Psoas muscle (tissue), 8 donors: Measurements from ENCODE around the gene CYB561D1. TPM values are rescaled to one million over a fixed set of nuclear protein-coding genes. Genes with fewer than 3 reads are reported as not detected.

ENCODE experiments used
- ATAC-seq, 4 donors: fragments of 200-7000 bp; cut with Tn5 transposase; one replicate each; pipeline ENCODE4 v1.9.1; 2020; ENCODE audit warnings: moderate library complexity in 3 of 4, mild to moderate bottlenecking in 2 of 4
- DNase-seq, 2 donors: peaks; one replicate each; pipeline ENCODE4 v3.0.0-alpha.2; 2020
- H3K27ac ChIP-seq: fragments of 200-600 bp; one replicate; pipeline ENCODE4 v1.8.0; 2022
- H3K27me3 ChIP-seq, 3 donors: fragments of 200-600 bp in 1 of 3; one replicate each; pipeline versions ENCODE4 v1.6.1 to v1.8.0; 2013 to 2022; ENCODE audit warnings: low read length in 2 of 3, mild to moderate bottlenecking in 2 of 3, moderate library complexity in 1 of 3; ENCODE audit not compliant: insufficient read depth in 3 of 3
- H3K36me3 ChIP-seq, 2 donors: fragments of 200-600 bp in 1 of 2; one replicate each; pipeline versions ENCODE4 v1.6.1 to v1.8.0; 2013 to 2022; ENCODE audit warnings: low read depth in 1 of 2, mild to moderate bottlenecking in 1 of 2, moderate library complexity in 1 of 2; ENCODE audit not compliant: insufficient read depth in 1 of 2
- H3K4me1 ChIP-seq: fragments of 200-600 bp; one replicate; pipeline ENCODE4 v1.8.0; 2022
- H3K4me3 ChIP-seq: fragments of 200-600 bp; one replicate; pipeline ENCODE4 v1.8.0; 2022; ENCODE audit warnings: mild to moderate bottlenecking
- H3K9me3 ChIP-seq: fragments of 200-600 bp; one replicate; pipeline ENCODE4 v1.8.0; 2022
- WGBS, 3 donors: extraction: QIAGEN DNeasy Blood & Tissue Kit; methylation state at CpG; one replicate each; pipeline versions ENCODE4 v1.1.6 to v1.1.7; 2013; 5-methylcytosine and 5-hydroxymethylcytosine counted together
- intact Hi-C, 2 donors: fragments of 100-400 bp; cut with DNase I; formaldehyde crosslinking; loops; one replicate each; pipeline versions ENCODE4 v1.11.0 to v1.14.2; 2022
- polyA plus RNA-seq, 3 donors: library from polyadenylated mRNA; stranded (reverse); fragments of 200-250 nt; gene quantifications; one replicate each; pipeline ENCODE4 v1.2.3, GENCODE V29; 2013
- total RNA-seq, 4 donors: library from RNA; stranded (reverse); fragmentation: NEBNext Ultra II Directional in 2 of 4; extraction: Animal tissue kit (Norgen Biotek cat#: 25700) in 2 of 4; gene quantifications; one replicate each; pipeline versions ENCODE4 v1.2.1 to v1.2.4, GENCODE V29; 2021 to 2023
- TF ChIP-seq, protein P1 (sequence below): fragments of 200-600 bp; IDR thresholded peaks from one replicate; pipeline ENCODE4 v1.8.0; 2022; ENCODE audit warnings: antibody characterized with exemption
- donor health status: healthy with polysubstance abuse.
- donor health status: DM: no; HTN: no; CAD: no; lungs with moderate emphysema.
- donor health status: Bipolar disorder and iron deficiency.
- donor health status: healthy.
- donor health status: DM: yes; HTN: yes; CAD: no.
- donor health status: DM: no; HTN: no; CAD: no.
- donor health status: DM: no; HTN: no; CAD: no.
- donor health status: DM: yes; HTN: yes; CAD: no.

CYB561D1 gene
- total and polyA plus RNA-seq, 7 donors, result 1.8 to 15.0 (median 3.5) TPM

DNA sequence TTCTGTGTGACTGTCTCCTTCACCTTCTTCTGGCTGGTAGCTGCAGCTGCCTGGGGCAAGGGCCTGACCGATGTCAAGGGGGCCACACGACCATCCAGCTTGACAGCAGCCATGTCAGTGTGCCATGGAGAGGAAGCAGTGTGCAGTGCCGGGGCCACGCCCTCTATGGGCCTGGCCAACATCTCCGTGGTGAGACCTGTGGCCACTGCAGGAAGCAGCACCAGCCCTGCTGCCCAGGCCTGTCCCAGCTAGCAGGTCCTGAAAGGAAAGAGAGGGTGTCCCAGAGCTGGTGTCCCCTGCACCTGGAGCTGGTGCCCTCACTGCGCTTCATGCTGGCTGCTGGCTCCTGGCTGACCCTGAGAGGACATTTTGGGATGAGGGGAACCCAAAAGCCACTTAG is 16.1 kb upstream of the CYB561D1 start:
- peaks cover 65% of the 10 kb centered on the region for H3K4me1 ChIP-seq

DNA sequence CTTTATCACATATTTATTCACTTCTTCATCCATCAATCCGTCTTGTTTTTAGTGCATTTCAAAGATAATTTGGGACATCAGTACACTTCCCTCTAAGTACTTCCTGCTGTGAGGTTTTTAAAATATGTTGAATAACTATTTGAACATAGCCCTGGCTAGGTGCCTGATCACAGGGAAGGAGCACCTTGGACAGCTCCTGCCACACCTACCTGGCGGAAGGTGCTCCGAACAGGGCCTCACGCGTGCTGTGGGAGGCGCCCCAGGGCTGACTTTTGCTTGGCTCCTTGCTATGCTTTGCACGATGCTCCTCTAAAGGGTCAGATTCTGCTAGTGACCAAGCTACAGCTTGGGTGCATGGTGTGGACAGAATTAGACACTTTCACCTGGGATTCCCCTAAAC is 15.1 kb upstream of the CYB561D1 start:
- Histone ChIP-seq H3K27me3 (no peaks in the 10 kb centered on the region), H3K27ac (no peak overlapping the region), H3K9me3 (no peaks in the 10 kb centered on the region), H3K4me3 (no peak overlapping the region), H3K36me3 (peaks cover 0 to 84% of the 10 kb centered on the region in 2 donors), H3K4me1 (peaks cover 61% of the 10 kb centered on the region)
- TF ChIP-seq, protein P1, sequence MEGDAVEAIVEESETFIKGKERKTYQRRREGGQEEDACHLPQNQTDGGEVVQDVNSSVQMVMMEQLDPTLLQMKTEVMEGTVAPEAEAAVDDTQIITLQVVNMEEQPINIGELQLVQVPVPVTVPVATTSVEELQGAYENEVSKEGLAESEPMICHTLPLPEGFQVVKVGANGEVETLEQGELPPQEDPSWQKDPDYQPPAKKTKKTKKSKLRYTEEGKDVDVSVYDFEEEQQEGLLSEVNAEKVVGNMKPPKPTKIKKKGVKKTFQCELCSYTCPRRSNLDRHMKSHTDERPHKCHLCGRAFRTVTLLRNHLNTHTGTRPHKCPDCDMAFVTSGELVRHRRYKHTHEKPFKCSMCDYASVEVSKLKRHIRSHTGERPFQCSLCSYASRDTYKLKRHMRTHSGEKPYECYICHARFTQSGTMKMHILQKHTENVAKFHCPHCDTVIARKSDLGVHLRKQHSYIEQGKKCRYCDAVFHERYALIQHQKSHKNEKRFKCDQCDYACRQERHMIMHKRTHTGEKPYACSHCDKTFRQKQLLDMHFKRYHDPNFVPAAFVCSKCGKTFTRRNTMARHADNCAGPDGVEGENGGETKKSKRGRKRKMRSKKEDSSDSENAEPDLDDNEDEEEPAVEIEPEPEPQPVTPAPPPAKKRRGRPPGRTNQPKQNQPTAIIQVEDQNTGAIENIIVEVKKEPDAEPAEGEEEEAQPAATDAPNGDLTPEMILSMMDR, result no peak
- intact Hi-C loops, result no loop called here
- ATAC-seq (no peak), DNase-seq (no peak)
- 31 to 37% (median 33%) methylated on average over 7 of the region's 7 CpGs for WGBS, 3 donors

More for the DNA sequence above, 16.1 kb upstream of the CYB561D1 start:
- ATAC-seq (no peak), DNase-seq (no peak)
- intact Hi-C loops, result no loop called here
- Histone ChIP-seq H3K27ac (peak overlapping the region; percentile 46), H3K27me3 (no peaks in the 10 kb centered on the region), H3K9me3 (no peaks in the 10 kb centered on the region), H3K36me3 (peaks cover 0 to 84% of the 10 kb centered on the region in 2 donors), H3K4me3 (no peak overlapping the region)
- TF ChIP-seq, protein P1, result no peak
- 54 to 64% (median 63%) methylated on average over 6 of the region's 6 CpGs for WGBS, 3 donors

DNA sequence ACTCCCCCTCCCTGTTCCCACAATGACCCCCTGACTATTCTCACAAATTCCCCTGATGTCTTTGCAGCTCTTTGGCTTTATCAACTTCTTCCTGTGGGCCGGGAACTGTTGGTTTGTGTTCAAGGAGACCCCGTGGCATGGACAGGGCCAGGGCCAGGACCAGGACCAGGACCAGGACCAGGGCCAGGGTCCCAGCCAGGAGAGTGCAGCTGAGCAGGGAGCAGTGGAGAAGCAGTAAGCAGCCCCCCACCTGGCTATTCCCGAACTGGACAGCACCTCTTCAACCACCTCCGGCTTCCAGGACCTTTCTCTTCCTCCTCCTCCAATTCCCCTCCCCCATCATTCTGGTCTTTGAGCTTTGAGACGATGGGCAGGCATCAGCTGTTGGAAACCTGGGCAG is 14.6 kb upstream of the CYB561D1 start:
- 51 to 56% (median 54%) methylated on average over 5 of the region's 5 CpGs for WGBS, 3 donors
- no peaks in the 10 kb centered on the region for H3K27me3 ChIP-seq
- H3K4me1 ChIP-seq, result peaks cover 56% of the 10 kb centered on the region
- H3K27ac ChIP-seq, result no peak overlapping the region
- intact Hi-C loops, result no loop called here
- no peak overlapping the region for H3K4me3 ChIP-seq
- TF ChIP-seq, protein P1, result no peak
- H3K9me3 ChIP-seq, result no peaks in the 10 kb centered on the region
- no peak for ATAC-seq
- no peak for DNase-seq
- H3K36me3 ChIP-seq, result peaks cover 0 to 80% of the 10 kb centered on the region in 2 donors

DNA sequence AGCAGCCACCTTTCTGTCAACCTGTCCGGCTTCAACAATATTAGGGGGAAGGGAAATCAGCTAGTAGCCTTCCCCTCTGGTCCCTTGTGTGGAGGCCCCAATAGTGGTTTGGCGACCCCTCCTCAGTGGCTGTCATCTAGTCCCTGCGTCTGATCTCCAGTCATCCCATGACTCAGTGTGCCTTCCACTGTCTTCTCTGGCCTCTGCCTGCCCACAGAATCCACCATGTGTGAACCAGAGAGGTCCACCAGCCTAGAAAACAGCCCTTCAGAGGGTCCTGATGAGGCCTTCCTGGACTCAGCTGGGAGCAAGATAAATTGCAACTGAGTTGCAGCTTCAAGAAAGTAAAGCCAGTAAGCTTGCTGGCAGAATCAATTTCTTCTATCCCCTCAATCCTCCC is 14.0 kb upstream of the CYB561D1 start:
- peak overlapping the region; percentile 74 for H3K27ac ChIP-seq
- ATAC-seq (no peak), DNase-seq (no peak)
- H3K36me3 ChIP-seq, result peaks cover 0 to 75% of the 10 kb centered on the region in 2 donors
- H3K9me3 ChIP-seq, result no peaks in the 10 kb centered on the region
- 82 to 93% (median 85%) methylated on average over 3 of the region's 3 CpGs for WGBS, 3 donors
- H3K27me3 ChIP-seq, result no peaks in the 10 kb centered on the region
- TF ChIP-seq, protein P1, result no peak
- intact Hi-C loops, result no loop called here
- H3K4me3 ChIP-seq, result no peak overlapping the region
- peaks cover 56% of the 10 kb centered on the region for H3K4me1 ChIP-seq

DNA sequence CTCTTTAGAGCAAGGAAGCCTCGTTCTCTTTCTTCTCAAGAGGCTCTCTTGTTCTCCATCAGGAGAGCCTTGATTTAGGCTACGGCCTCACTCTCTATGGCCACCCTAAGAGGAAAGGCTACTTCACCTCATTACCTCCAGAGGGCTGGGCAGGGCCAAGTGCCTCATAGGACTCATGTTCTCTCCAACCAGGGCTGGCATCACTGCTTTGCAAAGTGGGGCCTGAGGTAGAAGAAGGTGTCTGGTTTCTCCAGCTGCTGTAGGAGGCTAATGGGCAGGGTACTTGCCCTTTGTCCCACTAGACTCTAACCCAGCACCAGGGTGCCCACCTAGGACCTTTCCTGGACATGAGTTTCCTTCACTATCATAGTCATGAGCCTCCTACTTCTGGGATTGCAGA is 12.2 kb upstream of the CYB561D1 start:
- no peak overlapping the region for H3K4me3 ChIP-seq
- H3K36me3 ChIP-seq, result peaks cover 0 to 68% of the 10 kb centered on the region in 2 donors
- H3K27ac ChIP-seq, result peak overlapping the region; percentile 74
- ATAC-seq, result peak in 2 of 4 donors; percentile 7 to 25
- H3K9me3 ChIP-seq, result no peaks in the 10 kb centered on the region
- intact Hi-C loops, result no loop called here
- no peaks in the 10 kb centered on the region for H3K27me3 ChIP-seq
- TF ChIP-seq, protein P1, result no peak
- 44 to 82% (median 61%) methylated on average over 2 of the region's 2 CpGs for WGBS, 3 donors
- H3K4me1 ChIP-seq, result peaks cover 59% of the 10 kb centered on the region
- DNase-seq, result no peak
